ENCODE data around the gene POU6F2. TPM values are rescaled to one million over a fixed set of nuclear protein-coding genes. Genes with fewer than 3 reads are reported as not detected.

Gene POU6F2
- total RNA-seq, 2 experiments from 2014 or later: not detected

DNA sequence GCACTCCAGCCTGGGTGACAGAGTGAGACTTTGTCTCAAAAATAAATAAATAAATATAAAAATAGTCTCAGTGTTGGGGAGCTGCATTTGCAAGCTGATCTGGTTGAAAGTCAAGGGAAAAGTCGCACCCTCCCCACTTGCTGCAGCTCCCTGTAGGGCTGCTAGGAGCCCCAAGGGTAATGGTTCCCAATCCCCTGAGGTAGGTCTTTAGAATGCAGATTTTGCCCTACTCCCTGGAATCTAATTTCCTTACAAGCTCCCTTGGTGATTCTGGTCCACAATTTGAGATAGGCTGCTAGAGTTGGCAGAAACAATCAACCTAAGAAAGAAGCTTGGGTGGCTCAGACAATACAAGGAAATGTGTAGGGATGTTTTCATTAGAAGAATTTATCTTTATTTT, 356.0 kb downstream of the POU6F2 start:
- no peak for DNase-seq
- Mint-ChIP-seq H3K9me3 (no peaks in the 10 kb centered on the region), H3K4me1 (ENCODE audit: low read depth) (no peaks in the 10 kb centered on the region), H3K4me3 (no peak overlapping the region), H3K27me3 (peaks cover 3% of the 10 kb centered on the region), H3K27ac (no peak overlapping the region), H3K36me3 (ENCODE audit: low read depth) (no peaks in the 10 kb centered on the region)
- POLR2A ChIA-PET: no interaction called here
- intact Hi-C loops (cut with micrococcal nuclease): no loop called here
- TF ChIP-seq, protein P1, sequence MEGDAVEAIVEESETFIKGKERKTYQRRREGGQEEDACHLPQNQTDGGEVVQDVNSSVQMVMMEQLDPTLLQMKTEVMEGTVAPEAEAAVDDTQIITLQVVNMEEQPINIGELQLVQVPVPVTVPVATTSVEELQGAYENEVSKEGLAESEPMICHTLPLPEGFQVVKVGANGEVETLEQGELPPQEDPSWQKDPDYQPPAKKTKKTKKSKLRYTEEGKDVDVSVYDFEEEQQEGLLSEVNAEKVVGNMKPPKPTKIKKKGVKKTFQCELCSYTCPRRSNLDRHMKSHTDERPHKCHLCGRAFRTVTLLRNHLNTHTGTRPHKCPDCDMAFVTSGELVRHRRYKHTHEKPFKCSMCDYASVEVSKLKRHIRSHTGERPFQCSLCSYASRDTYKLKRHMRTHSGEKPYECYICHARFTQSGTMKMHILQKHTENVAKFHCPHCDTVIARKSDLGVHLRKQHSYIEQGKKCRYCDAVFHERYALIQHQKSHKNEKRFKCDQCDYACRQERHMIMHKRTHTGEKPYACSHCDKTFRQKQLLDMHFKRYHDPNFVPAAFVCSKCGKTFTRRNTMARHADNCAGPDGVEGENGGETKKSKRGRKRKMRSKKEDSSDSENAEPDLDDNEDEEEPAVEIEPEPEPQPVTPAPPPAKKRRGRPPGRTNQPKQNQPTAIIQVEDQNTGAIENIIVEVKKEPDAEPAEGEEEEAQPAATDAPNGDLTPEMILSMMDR (IDR thresholded peaks at IDR 0.05): no peak
- CTCF ChIA-PET: no interaction called here
- ATAC-seq: no peak

DNA sequence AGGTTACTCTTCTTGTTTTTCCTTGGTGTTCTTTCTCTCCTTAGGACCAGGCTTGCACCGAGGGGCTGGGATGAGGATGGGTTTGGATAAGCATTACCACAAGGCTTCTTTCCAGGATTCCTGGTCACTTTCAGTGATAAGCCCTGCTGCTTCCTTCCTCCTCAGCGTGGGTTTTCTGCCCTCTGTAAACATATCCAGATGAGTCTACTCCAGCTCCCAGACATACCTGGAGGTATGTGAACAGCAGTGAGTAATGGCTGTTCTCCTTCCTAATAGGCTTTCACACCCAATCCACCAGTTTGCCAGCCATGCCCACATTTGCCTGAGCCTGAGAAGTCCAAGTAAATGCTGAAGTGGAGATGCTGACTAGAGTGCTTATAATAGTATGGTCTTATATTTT, 358.7 kb downstream of the POU6F2 start:
- no peaks in the 10 kb centered on the region for H3K4me1 Mint-ChIP-seq (ENCODE audit: low read depth)
- H3K36me3 Mint-ChIP-seq (ENCODE audit: low read depth): no peaks in the 10 kb centered on the region
- ATAC-seq (no peak), DNase-seq (no peak)
- H3K27ac Mint-ChIP-seq: no peak overlapping the region
- ChIA-PET POLR2A (no interaction called here), CTCF (no interaction called here)
- H3K9me3 Mint-ChIP-seq: no peaks in the 10 kb centered on the region
- H3K27me3 Mint-ChIP-seq: peaks cover 7% of the 10 kb centered on the region
- intact Hi-C loops (cut with micrococcal nuclease): no loop called here
- TF ChIP-seq, protein P1 (IDR thresholded peaks at IDR 0.05): no peak
- H3K4me3 Mint-ChIP-seq: no peak overlapping the region

DNA sequence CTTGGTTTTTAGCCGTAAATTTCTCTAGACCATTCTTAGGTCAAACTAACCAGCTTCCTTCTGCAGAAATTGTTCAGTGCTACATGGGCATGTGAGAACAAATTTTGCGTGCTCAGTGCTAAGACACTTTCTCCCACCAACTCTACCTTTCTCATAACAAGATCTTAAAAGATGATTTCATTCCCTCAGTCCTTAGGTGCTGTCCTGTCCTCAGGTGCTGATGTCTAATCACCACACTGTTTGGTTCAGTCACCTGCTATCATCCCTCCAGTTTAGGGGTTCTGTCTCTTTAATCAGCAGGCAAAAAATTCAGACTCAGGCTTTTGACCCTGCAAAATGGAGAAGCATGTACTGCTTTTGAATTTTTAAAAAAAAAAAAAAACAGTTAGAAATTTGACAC, 361.0 kb downstream of the POU6F2 start:
- CTCF ChIA-PET: no interaction called here
- no peaks in the 10 kb centered on the region for H3K4me1 Mint-ChIP-seq (ENCODE audit: low read depth)

DNA sequence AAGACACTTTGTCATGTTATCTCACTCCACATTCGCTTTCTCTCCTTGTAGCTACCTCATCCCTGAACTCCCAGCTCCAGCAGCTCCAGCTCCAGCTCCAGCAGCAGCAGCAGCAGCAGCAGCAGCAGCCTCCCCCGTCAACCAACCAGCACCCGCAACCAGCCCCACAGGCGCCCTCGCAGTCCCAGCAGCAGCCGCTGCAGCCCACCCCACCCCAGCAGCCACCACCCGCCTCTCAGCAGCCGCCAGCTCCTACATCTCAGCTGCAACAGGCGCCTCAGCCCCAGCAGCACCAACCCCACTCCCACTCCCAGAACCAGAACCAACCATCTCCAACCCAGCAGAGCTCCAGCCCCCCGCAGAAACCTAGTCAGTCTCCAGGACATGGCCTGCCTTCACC, 361.9 kb downstream of the POU6F2 start:
- Mint-ChIP-seq H3K4me1 (ENCODE audit: low read depth) (no peaks in the 10 kb centered on the region), H3K4me3 (no peak overlapping the region), H3K9me3 (no peaks in the 10 kb centered on the region), H3K27me3 (peaks cover 5% of the 10 kb centered on the region), H3K27ac (no peak overlapping the region), H3K36me3 (ENCODE audit: low read depth) (no peaks in the 10 kb centered on the region)
- ATAC-seq (no peak), DNase-seq (no peak)
- CTCF ChIA-PET: interaction anchor here (0.7 kb wide), 1 partner anchor 18 kb away, joined by 3 read pairs; no protein-coding TSS in a partner anchor
- POLR2A ChIA-PET: no interaction called here
- TF ChIP-seq, protein P1 (IDR thresholded peaks at IDR 0.05): no peak
- intact Hi-C loops (cut with micrococcal nuclease): no loop called here

More for the DNA sequence above, 361.0 kb downstream of the POU6F2 start:
- Mint-ChIP-seq H3K4me3 (no peak overlapping the region), H3K27ac (no peak overlapping the region), H3K9me3 (no peaks in the 10 kb centered on the region), H3K27me3 (peaks cover 7% of the 10 kb centered on the region), H3K36me3 (ENCODE audit: low read depth) (no peaks in the 10 kb centered on the region)
- intact Hi-C loops (cut with micrococcal nuclease): no loop called here
- ATAC-seq: no peak
- POLR2A ChIA-PET: no interaction called here
- no peak for DNase-seq
- TF ChIP-seq, protein P1 (IDR thresholded peaks at IDR 0.05): no peak

DNA sequence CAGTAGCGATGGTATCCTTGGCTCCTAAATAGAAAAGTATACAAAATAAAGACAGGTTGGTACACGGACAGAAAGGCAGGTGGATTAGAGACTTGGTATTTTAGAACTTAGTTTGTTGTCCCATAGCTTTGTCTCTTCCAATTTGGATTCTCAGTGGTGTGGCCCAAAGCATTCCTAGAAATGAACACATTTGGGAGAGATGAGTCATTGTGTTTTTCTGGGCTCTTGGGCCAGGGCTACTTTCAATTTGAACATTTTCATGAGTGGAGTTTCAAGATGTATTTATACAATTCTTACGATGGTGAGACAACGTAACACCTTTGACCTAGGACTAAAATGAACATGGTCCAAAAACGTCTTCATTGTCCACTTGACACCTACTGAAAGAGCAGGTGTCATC, 363.4 kb downstream of the POU6F2 start:
- CTCF ChIA-PET: no interaction called here
- intact Hi-C loops (cut with micrococcal nuclease): no loop called here
- Mint-ChIP-seq H3K4me3 (no peak overlapping the region), H3K27ac (no peak overlapping the region), H3K4me1 (ENCODE audit: low read depth) (no peaks in the 10 kb centered on the region), H3K27me3 (peaks cover 5% of the 10 kb centered on the region), H3K36me3 (ENCODE audit: low read depth) (no peaks in the 10 kb centered on the region), H3K9me3 (no peaks in the 10 kb centered on the region)
- POLR2A ChIA-PET: interaction anchor here (1.2 kb wide), 1 partner anchor 9 kb away, joined by 3 read pairs; no protein-coding TSS in a partner anchor
- DNase-seq: no peak
- ATAC-seq: no peak
- TF ChIP-seq, protein P1 (IDR thresholded peaks at IDR 0.05): no peak
